Left lobe of liver (tissue), 2 donors: ENCODE data around the gene PAM16. TPM values are rescaled to one million over a fixed set of nuclear protein-coding genes. Genes with fewer than 3 reads are reported as not detected.
"Not testable (repeated sequence)": the region's sequence is repeated elsewhere in the genome, so short reads cannot be mapped to it uniquely, and the experiment has no call there.

Experiments
- ATAC-seq: fragments of 200-7000 bp; cut with Tn5 transposase; one replicate; pipeline ENCODE4 v1.9.1; 2020; ENCODE audit warnings: mild to moderate bottlenecking, moderate library complexity
- DNase-seq: peaks from one replicate; pipeline ENCODE4 v3.0.0-alpha.2; 2020; ENCODE audit warnings: low spot score
- total RNA-seq: library from RNA; stranded (reverse); gene quantifications from one replicate; pipeline ENCODE4 v1.2.1, GENCODE V29; 2021
- donor health status: DM: no; HTN: no; CAD: no; lungs with moderate emphysema.
- donor health status: DM: no; HTN: yes; CAD: no.

Gene PAM16
- total RNA-seq, 1 donor from 2014 or later = 41.0 TPM

DNA sequence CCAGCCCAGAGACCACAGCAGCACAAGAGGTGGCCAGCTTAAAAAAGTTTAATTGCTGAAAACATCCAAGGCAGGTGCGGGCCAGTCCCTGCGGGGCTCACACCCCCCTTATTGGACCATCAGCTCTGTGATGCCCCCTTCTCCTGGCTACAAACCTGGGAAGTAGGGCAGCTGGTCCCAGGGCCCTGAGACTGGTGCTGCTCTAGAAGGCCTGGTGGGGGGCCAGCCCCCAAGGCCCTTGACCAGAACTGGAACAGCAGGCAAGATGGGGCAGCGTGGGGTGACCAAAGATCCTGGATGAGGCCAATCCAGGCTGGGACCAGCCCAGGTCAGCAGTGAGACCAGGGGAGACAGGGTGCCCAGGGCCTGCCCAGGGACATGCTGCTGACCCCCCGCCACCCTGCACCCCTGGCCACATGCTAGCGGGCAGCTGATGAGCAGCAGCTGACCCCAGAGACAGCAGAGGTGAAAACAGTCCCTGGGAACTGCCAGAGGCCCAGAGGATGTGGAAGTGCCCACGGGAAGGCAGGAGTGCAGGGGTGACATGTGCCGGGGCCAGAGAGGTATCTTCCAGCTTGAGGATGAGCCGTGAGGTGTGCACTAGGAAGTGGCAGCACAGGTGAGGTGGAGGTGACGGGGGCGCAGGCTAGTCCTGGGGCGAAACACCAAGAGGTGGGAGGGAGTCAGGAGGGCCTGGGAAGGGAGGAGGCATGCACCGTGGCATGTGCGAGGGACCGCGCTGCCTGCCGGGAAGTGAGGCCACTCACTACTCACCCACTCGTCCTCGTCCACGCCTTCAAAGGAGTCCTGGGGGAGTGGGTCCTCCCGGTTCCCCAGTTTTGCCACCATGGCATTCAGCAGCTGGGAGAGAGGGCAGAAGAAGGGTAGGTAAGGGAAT lies 3.6 kb upstream of the PAM16 start:
- ATAC-seq (no peak), DNase-seq (no peak)

DNA sequence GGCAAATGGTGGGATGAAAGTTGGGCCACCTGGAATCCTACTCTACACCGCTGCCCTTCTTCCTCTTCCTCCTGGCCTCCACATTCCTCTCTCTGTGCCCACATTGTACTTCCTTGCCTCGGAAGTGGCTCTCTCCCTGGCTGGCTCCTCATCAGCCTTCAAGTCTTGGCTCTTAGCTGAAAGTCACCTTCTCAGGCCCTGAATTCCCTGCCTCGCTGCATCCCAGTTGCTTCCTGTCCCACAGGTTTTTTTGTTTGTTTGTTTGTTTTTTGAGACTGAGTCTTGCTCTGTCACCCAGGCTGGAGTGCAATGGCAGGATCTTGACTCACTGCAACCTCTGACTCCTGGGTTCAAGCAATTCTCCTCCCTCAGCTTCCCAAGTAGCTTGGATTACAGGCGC lies 2.6 kb upstream of the PAM16 start:
- ATAC-seq = no peak

DNA sequence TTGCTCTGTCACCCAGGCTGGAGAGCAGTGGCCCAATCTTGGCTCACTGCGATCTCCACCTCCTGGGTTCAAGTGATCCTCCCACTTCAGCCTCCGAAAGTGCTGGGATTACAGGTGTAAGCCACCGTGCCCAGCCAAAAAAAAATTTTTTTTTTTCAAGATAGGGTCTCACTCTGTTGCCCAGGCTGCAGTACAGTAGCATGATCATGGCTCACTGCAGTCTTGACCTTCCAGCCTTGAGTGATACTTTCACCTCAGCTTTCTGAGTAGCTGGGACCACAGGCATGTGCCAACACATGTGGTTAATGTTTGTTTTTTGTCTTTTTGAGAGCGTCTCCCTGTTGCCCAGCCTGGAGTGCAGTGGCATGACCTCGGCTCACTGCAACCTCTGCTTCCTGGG lies 1.7 kb upstream of the PAM16 start:
- ATAC-seq (no peak), DNase-seq (no peak)

More for the DNA sequence above, 2.6 kb upstream of the PAM16 start:
- DNase-seq = no peak

DNA sequence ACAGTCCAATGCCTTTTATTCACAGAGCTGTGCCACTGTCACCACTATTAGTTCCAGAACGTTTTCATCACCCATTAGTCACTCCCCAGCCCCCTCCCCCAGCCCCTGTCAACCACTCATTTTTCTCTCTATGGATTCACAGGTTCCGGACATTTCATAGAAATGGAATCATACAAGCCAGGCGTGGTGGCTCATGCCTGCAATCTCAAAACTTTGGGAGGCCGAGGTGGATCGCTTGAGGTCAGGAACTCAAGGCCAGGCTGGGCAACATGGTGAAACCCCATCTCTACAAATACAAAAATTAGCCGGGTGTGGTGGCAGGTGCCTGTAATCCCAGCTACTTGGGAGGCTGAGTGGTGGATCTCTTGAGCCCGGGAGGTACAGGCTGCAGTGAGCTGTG lies 759 bp upstream of the PAM16 start:
- no peak for DNase-seq
- ATAC-seq = no peak

DNA sequence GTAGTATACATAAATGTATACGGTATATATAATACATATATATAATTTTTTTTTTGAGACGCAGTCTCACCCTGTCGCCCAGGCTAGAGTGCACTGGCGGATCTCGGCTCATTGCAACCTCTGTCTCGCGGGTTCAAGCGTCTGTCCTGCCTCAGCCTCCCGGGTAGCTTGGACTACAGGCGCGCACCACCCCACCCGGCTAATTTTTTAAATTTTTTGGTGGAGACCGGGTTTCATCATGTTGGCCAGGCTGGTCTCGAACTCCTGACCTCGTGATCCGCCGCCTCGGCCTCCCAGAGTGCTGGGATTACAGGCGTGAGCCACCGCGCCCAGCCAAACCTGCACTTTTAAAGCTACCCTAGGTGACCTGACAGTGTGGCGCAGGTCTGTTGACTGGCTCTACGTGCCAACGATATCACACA lies 745 bp downstream of the PAM16 start:
- ATAC-seq = no peak
- DNase-seq = peak; percentile 76

DNA sequence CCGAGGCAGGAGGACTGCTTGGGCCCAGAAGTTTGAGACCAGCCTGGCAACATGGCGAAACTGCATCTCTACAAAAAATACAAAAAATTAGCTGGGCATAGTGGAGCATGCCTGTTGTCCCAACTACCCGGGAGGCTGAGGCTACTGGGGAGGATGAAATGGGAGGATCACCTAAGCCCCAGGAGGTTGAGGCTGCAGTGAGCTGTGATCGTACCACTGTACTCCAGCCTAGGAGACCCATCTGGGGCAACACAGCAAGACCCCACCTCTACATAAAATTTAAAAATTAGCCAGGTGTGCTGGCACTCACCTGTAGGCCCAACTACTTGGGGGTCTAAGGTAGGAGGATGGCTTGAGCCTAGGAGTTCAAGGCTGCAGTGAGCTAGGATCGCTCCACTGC lies 1.8 kb downstream of the PAM16 start:
- ATAC-seq (no peak), DNase-seq (no peak)

DNA sequence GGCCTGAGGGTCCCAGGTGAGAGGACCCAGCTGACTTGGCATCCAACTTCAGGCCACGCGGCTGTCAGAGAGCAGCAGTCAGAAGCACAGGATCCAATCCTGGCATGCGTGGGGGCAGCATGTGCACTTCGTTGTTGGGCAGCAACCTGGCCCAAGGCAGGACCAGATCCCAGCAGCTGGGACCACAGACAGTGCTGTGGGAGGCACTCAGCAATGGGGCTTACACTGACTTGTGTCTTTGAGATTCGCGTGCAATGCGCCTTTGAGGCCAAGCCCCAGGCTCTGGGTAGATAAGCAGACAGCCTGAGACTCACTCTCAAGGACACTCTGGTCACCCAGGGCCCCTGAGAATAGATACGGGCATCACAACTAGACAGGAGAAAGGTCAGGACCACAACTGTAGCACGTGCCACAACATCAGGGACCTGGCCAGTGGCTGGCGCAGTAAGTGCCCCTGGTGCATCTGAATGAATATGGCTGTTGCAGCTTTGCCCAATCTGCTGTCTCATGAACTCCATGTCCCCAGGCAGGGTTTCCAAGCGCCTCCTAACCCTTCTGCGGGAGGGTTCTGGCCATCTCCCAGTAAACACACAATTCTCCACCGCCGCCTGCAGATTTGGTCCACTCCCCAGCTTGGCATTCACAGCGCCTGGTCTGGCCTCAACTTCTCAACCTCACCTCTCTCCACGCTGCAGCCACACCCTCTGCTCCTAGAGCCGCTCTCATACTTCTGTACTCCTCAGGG lies 3.2 kb downstream of the PAM16 start:
- DNase-seq (peak; percentile 86), ATAC-seq (peak; percentile 55)

DNA sequence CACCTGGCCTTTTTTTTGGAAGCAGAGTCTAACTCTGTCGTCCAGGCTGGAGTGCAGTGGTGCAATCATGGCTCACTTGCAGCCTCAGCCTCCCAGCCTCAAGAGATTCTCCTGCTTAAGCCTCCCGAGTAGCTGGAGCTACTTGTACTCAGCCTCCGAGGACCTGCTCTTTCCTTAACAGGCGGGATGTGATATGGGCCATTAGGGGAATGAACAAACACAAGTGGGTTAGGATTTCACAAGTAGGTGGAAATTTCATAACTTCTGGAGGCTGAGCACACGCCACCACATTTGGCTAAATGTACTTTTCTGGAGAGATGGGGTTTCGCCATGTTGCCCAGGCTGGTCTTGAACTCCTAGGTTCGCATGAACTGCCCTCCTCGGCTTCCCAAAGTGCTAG lies 4.1 kb downstream of the PAM16 start:
- no peak for DNase-seq
- peak; percentile 1 for ATAC-seq

DNA sequence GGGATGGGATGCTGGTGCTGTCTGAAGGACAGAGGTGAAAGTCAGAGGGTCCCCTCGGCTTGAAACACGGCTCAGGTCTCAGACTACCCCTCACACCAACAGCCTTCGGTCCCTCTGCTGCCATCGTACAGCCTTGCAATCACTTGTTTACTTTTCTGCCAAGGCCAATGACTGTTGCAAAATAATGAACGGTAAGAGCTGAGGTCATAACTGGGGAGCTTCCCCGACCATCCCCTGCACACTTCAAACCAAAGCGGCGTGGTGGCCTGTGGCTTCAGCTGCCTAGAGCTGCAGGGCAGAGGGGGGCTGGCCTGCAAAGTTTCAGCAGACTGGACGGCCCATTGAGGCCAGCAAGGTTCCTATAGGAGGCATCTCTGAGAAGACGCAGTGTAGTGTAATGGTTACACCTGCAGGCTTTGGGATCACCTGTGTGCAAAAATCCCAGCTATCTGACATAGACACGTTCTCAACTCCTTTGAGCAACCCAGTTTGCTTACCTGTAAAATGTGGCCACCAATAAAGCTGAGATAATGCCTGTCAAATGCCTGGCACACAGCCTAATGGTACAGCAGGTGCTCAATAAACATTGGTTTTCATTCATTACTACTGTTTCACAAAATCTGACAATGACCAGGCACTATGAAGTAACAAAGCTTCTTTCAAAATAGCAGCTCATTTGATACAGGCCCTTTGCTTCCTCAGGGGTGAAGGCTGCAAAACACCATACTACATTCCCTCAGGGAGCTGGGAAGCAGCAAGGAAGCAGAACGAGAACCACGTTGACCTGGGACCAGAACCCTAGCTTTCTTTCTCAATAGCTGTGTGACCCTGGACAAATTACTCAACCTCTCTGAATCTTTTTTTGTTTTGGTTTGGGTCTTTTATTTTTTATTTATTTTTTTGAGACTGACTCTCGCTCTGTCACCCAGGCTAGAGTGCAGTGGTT lies 5.0 kb downstream of the PAM16 start:
- ATAC-seq = peak; percentile 60
- DNase-seq = peak; percentile 71

DNA sequence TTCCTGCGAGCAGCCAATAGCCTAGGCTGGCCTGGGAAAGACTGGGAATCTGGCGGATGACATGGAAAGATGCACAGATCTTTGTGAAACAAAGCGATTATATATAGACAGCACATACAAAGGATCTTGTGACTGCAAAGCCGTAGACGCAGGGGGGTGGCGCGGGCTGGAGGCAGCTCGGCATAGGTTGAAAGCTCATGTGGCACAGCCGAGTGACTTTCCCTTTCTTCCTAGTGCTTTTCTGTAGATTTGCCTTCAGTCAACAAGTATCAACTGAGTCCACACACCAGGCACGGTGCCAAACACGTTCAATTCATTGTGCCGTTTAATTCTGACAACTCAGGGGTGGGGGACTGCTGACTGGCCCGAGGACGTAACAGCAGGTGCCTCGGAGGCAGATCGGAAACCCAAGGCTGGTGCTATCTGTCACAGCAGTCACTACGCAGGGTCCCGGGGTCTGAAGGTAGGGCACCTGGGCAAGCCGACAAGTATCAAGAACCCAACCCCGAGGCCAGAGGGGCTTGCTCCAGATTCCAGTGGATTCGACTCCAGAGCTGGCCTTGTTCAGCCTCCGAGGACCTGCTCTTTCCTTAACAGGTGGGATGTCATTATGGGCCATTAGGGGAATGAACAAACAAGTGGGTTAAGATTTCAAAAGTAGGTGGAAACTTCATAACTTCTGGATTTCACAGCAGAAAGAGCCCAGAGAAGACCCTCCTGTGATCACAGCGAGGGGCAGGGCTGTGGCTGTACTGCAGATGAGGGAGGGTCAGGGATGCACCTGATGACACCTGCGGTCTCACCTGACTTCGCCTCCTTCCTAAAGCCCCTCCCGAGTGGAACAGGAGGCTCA lies 5.9 kb downstream of the PAM16 start:
- peak; percentile 16 for ATAC-seq
- no peak for DNase-seq

DNA sequence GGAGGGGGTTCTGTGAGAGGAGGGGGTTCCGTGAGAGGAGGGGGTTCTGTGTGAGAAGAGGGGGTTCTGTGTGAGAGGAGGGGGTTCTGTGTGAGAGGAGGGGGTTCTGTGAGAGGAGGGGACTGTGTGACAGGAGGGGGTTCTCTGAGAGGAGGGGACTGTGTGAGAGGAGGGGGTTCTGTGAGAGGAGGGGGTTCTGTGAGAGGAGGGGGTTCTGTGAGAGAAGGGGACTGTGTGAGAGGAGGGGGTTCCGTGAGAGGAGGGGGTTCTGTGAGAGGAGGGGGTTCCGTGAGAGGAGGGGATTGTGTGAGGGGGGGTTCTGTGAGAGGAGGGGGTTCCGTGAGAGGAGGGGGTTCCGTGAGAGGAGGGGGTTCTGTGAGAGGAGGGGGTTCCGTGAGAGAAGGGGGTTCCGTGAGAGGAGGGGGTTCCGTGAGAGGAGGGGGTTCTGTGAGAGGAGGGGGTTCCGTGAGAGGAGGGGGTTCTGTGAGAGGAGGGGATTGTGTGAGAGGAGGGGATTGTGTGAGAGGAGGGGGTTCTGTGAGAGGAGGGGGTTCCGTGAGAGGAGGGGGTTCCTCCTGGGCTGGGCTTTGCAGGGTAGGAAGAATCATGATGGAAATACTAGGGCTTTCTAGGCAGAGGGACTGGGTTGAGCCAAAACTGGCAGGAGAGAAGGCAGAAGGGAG lies 6.7 kb downstream of the PAM16 start:
- DNase-seq, ATAC-seq: not testable (repeated sequence)

DNA sequence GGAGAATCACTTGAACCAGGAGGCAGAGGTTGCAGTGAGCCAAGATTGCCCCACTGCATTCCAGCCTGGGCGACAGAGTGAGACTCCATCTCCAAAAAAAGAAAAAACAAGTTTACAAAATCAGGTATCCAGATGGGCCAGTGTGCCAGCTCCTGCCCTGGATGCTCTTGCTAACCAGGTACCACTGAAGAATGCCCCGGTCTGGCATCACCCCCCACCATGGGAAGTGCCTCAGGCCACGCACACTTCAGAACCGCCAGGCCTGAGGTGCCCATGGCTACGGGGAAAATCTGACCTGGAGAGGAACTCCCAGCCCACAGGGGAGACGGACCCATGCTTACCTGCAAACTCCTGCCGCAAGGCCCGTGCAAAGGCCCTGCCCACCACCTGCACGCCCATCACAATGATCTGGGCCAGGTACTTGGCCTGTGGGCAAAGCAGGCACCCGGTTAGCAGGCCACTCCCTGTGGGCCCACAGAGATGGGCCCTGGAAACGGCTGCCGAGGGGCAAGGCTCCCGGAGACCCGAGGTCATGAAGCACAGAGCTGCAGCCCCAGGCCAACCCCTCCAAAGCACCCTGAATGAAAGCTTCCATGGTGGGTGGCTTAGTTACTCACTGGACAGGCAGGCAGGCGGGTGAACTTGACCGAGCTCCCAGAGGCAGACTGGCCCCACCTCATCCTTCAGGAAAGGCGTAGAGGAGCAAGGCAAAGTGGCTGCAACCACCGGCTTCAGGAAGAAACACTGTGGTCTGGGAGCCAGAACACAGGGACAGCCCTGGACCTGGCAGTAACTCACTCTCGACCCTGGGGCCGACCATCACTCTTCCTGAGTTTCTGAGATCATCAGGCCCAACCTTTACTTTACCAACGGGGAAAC lies 8.0 kb downstream of the PAM16 start:
- ATAC-seq (no peak), DNase-seq (no peak)

DNA sequence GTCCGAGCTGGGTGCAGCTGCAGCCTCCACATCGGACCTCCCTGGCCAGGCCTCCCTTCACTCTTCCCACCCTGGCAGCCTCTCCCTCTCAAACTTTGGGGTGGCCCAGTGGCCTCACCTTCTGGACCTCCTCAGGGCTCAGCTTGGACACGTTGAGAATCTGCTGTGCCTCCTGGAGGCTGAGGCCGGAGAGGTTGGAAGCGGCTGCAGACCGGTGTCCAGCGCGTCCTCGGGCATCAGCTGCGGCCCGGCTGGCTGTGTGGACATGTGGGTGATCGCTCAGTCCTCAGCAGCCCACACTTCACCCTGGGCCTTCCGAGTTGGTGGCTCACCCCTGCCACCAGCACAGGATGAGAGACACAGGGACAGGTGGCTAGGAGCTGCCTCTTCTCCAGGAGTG lies 9.9 kb downstream of the PAM16 start:
- ATAC-seq (no peak), DNase-seq (no peak)

DNA sequence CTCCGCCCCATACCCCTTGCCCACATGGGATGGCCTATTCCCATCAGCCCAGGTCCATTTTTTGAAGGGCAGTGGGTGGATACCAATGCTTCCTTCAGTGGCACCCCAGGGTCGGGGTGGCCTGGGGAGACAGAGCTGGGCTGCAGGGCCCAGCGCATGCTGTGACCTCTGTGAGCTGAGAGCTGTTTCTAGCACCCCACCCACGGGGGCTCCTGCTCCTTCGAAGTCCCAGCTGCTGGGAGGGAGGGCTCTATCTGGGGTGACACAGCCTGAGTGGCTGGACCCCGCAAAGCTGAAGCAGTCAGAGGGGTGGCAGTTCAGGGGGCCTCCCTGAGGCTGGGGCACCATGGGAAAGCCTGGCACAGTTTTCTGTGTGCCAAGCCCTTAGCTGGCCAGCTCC lies 10.7 kb downstream of the PAM16 start:
- no peak for ATAC-seq

DNA sequence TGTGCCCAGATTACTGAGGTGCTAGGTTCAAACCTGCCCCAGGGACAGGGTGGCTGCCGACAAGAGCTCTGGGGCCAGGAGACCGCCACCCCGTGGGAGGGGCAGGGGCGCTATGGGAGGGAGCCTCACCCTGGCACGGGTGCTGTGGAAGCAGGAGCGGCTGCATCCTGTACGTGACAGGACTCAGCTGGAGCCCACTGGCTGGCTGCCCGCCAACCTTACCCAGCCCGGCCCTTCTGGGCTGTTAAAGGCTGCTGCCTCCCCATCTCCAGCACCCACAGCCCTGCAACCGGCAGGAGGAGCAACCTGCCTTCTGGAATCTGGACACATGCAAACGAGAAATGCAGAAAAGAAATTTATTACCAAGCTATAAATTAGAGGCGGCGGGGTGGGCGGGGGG lies 11.2 kb downstream of the PAM16 start:
- no peak for DNase-seq

More for the DNA sequence above, 10.7 kb downstream of the PAM16 start:
- no peak for DNase-seq

DNA sequence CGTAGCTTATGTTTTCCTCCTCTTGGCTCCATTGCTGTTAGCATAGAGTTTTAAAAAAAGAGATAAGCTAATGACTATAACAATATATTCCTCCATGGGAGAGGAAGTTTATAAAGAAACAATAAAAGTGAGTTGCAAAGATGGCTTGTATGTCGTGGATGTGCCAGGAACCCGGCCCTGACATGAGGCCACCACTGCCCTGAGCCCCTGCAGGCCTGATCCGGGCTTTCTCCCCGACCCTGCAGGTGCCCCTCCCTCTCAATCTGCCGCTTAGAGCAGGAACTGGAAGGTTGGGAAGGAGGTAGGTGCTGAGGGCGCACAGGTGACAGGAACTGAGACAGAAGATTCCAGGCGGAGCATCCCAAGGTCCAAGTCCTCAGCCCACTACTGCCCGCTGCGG lies 11.7 kb downstream of the PAM16 start:
- ATAC-seq = no peak
- no peak for DNase-seq

More for the DNA sequence above, 11.2 kb downstream of the PAM16 start:
- no peak for ATAC-seq

DNA sequence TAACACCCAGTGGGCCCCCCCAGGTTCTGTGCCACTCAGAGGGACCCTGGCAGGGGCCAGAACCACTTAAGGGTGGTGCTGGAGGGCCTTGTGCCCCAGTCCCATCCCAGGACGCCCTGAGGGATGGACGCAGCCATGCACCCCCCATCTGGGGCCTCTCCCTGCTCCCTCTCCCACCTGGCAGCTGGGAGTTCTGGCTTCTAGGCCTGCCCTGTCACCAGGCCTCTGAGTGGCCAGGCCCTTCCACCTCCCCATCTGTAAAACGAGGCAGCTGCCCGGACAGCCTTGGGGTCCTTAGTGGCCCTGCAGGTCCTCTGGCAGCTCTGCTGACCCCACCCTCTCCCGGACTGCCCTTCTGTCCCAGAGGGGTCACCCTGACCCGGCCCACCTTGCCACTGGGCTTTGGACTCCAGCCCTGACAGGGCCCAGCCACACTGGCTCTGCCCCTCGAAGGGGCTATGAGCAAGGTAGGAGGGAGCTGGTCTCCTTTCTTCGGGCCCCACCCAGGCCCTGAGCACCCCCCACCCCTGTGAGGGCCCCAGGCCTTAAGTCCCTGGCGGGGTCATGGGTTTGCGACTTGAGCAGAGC lies 12.3 kb downstream of the PAM16 start:
- no peak for ATAC-seq
- DNase-seq = no peak

DNA sequence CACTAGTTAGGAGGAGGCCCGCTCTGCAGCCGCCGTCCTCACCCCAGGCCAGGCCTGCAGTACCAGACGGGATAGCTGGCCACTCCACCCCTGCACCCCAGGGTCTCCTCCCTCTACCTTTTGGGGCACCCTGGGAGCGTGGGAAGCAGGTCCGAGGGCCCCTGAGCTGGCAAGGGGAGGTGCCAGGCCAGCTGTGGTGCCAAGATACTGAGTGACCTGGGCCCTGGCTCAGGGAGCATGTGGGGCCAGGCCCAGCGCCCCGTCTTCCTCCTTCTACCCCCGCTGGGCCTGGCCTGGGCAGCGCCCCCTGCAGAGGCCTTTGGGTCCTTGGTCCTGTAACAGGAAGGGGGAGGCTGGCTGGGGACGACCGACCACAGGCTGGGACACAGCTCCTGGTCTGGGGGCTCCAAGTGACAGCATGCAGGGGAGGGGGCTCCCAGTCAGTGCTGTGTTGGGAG lies 13.0 kb downstream of the PAM16 start:
- DNase-seq (no peak), ATAC-seq (no peak)
